Measurements from ENCODE around the gene EPS8.

DNA sequence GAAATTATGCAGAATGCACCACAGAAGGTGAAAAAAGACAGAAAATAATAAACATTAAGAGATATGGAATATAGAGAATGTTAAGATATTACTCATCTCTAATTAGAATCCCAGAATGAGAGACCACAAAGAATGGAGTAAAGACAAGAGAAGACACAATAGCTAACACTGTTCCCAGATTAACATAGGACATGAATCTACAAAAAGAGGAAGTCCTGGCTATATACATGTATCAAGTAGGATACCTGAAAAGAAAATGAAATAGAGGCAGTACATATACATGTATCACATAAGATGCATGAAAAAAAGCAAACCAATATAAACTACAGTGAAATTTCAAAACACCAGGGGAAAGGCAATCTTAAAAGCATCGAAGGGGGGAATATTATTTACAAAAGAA is 5.6 kb upstream of the EPS8 start:
- TF ChIP-seq, protein P1, sequence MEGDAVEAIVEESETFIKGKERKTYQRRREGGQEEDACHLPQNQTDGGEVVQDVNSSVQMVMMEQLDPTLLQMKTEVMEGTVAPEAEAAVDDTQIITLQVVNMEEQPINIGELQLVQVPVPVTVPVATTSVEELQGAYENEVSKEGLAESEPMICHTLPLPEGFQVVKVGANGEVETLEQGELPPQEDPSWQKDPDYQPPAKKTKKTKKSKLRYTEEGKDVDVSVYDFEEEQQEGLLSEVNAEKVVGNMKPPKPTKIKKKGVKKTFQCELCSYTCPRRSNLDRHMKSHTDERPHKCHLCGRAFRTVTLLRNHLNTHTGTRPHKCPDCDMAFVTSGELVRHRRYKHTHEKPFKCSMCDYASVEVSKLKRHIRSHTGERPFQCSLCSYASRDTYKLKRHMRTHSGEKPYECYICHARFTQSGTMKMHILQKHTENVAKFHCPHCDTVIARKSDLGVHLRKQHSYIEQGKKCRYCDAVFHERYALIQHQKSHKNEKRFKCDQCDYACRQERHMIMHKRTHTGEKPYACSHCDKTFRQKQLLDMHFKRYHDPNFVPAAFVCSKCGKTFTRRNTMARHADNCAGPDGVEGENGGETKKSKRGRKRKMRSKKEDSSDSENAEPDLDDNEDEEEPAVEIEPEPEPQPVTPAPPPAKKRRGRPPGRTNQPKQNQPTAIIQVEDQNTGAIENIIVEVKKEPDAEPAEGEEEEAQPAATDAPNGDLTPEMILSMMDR (IDR thresholded peaks at IDR 0.05), result no peak
- TF ChIP-seq ZFX (IDR thresholded peaks at IDR 0.05; ENCODE audit: borderline replicate concordance), result no peak

Measured in 22Rv1 (cell line).